Progenitor cell of endocrine pancreas (in vitro differentiated cells): ENCODE data around the gene TMTC4. TPM values are rescaled to one million over a fixed set of nuclear protein-coding genes. Genes with fewer than 3 reads are reported as not detected.
A peak's percentile ranks its signal among the peaks of the same experiment; 100 is the strongest.
"Not testable (repeated sequence)": the region's sequence is repeated elsewhere in the genome, so short reads cannot be mapped to it uniquely, and the experiment has no call there.

Source experiments
- DNase-seq: peaks from one replicate; pipeline ENCODE4 v3.0.0; 2021; ENCODE audit warnings: low spot score; ENCODE audit not compliant: unreplicated experiment
- H3K27ac Mint-ChIP-seq: 2 replicates; pipeline ENCODE4 v1.8.0; 2021; ENCODE audit warnings: mild to moderate bottlenecking, moderate library complexity, mixed read lengths
- H3K27me3 Mint-ChIP-seq: 2 replicates; pipeline ENCODE4 v1.8.0; 2021; ENCODE audit warnings: mixed read lengths
- H3K36me3 Mint-ChIP-seq: 2 replicates; pipeline ENCODE4 v1.8.0; 2022; ENCODE audit warnings: mixed read lengths; ENCODE audit not compliant: insufficient read depth
- H3K4me1 Mint-ChIP-seq: 2 replicates; pipeline ENCODE4 v1.8.0; 2021; ENCODE audit warnings: low read depth, mixed read lengths
- H3K4me3 Mint-ChIP-seq: 2 replicates; pipeline ENCODE4 v1.8.0; 2021; ENCODE audit warnings: low read depth, mild to moderate bottlenecking, moderate library complexity, mixed read lengths
- H3K9me3 Mint-ChIP-seq: 2 replicates; pipeline ENCODE4 v1.8.0; 2021; ENCODE audit warnings: low read depth, mixed read lengths
- total RNA-seq: library from RNA; stranded (reverse); gene quantifications from 2 replicates; pipeline ENCODE4 v1.2.1, GENCODE V29; 2021
- TF ChIP-seq, protein P1 (sequence below): fragments of 200-600 bp; sonication (generic); IDR thresholded peaks from one replicate; pipeline ENCODE4 v1.5.0; 2021; ENCODE audit warnings: antibody characterized with exemption, mild to moderate bottlenecking; ENCODE audit not compliant: unreplicated experiment

Gene TMTC4
- total RNA-seq, 1 donor from 2014 or later: 52.7 TPM

DNA sequence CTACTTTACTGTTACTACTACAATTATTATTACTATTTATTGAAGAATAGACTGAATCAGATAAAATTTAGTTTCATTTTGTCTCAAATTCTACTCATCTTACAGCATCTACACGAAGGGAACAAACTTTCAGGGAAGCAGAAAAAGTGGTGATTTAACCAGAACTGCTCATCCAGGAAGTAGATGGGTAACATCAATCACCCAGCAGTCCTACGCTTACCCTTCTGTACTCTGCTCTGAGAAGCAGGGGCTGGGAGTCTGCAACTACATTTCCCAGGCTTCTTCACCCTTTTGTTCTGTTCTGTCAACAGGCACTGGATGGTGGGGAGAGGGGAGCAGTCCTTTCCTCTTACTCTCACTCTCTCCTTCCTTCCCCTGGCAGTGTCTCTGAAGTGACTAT, 54.7 kb downstream of the TMTC4 start:
- no peak overlapping the region for H3K4me3 Mint-ChIP-seq
- peaks cover 60% of the 10 kb centered on the region for H3K36me3 Mint-ChIP-seq
- H3K4me1 Mint-ChIP-seq: no peaks in the 10 kb centered on the region
- TF ChIP-seq, protein P1, sequence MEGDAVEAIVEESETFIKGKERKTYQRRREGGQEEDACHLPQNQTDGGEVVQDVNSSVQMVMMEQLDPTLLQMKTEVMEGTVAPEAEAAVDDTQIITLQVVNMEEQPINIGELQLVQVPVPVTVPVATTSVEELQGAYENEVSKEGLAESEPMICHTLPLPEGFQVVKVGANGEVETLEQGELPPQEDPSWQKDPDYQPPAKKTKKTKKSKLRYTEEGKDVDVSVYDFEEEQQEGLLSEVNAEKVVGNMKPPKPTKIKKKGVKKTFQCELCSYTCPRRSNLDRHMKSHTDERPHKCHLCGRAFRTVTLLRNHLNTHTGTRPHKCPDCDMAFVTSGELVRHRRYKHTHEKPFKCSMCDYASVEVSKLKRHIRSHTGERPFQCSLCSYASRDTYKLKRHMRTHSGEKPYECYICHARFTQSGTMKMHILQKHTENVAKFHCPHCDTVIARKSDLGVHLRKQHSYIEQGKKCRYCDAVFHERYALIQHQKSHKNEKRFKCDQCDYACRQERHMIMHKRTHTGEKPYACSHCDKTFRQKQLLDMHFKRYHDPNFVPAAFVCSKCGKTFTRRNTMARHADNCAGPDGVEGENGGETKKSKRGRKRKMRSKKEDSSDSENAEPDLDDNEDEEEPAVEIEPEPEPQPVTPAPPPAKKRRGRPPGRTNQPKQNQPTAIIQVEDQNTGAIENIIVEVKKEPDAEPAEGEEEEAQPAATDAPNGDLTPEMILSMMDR: no peak
- no peak overlapping the region for H3K27ac Mint-ChIP-seq
- peaks cover 29% of the 10 kb centered on the region for H3K9me3 Mint-ChIP-seq
- no peak for DNase-seq
- H3K27me3 Mint-ChIP-seq: no peaks in the 10 kb centered on the region

DNA sequence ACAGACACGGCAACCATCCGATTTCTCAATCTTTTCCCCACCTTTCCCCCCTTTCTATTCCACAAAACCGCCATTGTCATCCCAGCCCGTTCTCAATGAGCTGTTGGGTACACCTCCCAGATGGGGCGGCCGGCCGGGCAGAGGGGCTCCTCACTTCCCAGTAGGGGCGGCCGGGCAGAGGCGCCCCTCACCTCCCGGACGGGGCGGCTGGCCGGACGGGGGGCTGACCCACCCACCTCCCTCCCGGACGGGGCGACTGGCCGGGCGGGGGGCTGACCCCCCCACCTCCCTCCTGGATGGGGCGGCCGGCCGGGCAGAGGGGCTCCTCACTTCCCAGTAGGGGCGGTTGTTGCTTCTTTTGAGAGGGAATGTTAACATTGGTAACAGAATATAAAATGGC, 55.7 kb downstream of the TMTC4 start:
- Mint-ChIP-seq H3K36me3 (peaks cover 53% of the 10 kb centered on the region), H3K9me3 (peaks cover 29% of the 10 kb centered on the region)
- not testable (repeated sequence) for DNase-seq, H3K4me1 Mint-ChIP-seq, H3K27me3 Mint-ChIP-seq, H3K27ac Mint-ChIP-seq, H3K4me3 Mint-ChIP-seq

DNA sequence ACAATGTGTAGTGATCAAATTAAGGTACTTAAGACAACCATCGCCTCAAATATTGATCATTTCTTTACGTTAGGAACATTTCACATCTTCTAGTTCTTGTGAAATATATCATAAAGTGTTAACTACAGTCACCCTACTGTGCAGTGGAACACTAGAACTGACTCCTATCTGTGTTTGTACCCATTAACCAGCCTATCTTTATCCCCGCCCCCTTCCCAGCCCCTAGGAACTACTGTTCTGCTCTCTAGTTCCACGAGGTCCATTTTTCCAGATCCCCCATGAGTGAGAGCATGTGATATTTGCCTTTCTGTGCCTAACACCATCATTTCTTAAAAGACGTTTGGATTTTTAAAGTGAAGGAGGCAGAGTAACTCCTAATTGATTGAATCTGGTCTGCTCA, 61.6 kb downstream of the TMTC4 start:
- H3K36me3 Mint-ChIP-seq: peaks cover 30% of the 10 kb centered on the region
- H3K27ac Mint-ChIP-seq: no peak overlapping the region
- DNase-seq: no peak
- no peak overlapping the region for H3K4me3 Mint-ChIP-seq
- H3K9me3 Mint-ChIP-seq: peaks cover 7% of the 10 kb centered on the region
- no peaks in the 10 kb centered on the region for H3K27me3 Mint-ChIP-seq
- TF ChIP-seq, protein P1: no peak
- peaks cover 5% of the 10 kb centered on the region for H3K4me1 Mint-ChIP-seq

DNA sequence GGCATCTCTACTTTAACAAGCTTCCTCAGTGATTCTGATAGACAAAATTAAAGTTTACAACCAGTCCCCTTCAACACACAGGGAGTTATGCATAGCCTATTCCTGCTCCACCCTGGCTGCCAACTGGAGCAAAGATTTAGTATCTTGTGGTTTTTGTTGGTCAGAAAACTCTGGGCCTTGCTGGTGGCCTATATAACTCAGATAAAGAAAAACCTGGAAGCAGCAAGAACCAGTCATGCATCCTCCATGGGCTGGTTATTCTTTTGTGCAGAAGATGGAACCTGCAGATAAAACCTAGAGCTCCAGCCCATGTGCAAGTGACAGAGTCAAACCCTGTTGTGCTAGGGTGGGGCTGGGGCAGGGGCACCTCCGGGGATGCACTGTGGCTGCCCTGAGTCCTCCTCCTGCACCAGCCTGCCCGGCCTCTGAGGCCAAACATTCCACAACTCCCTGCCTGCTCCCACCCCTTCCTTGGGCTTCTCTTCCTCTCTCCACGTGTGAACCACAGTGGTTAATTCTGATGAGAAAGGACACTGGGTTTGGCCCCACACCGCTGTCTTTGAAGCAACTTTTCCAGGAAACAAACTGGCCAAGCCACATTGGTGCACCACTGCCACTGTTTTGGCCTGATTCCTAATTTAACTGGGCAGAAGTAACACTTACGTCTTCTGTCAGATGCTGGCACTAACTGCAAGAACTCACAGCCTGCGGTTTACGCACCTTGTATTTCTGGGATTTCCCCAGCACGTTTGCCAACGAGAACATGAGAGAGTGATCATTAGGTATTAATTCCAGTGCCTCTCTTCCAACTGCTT, 62.7 kb downstream of the TMTC4 start:
- H3K4me3 Mint-ChIP-seq: no peak overlapping the region
- TF ChIP-seq, protein P1: no peak
- H3K4me1 Mint-ChIP-seq: peaks cover 5% of the 10 kb centered on the region
- no peak for DNase-seq
- no peak overlapping the region for H3K27ac Mint-ChIP-seq
- peaks cover 3% of the 10 kb centered on the region for H3K9me3 Mint-ChIP-seq
- peaks cover 24% of the 10 kb centered on the region for H3K36me3 Mint-ChIP-seq
- H3K27me3 Mint-ChIP-seq: no peaks in the 10 kb centered on the region

DNA sequence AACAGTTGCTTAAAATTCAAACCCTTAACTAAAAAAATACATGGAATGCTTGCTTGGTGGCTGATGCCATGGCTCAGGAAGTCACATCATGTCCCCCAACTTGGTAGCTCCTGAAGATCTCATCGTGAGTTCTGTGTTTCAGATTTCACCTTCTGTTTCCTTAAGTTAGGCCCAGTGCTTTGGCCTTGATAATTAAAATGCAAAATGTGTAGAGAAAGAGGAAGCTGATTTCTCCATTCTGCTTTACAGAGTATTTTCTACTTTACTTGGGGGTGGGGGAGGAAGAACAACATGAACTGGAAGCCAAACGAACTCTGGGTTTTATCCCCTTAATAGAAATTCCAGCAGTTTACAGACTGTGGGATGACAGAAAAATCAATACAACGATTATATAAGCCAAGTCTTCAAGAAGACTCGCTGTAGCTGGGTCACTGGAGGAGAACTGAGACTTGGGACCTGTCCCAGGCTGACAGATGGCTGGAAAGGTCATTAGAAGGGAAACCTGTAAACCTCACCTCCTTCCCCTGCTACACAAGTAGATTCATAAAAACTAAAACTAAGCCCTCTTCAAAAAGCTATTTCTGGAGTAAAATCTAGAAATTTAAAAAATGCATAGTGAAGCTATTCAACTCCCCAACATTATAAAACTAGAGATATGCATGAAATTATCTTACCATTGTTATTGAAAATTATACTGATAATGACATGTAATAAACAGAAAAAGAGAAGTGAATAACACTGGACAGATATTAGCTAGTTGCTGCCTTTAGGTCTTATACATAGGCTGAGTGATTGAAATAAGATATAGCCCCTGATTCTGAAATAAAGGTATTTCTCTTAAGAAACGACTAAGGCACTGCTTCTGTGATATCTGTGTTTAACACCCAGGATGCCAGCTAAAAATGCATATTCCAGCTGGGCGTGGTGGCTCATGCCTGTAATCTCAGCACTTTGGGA, 63.9 kb downstream of the TMTC4 start:
- no peak for DNase-seq
- Mint-ChIP-seq H3K27me3 (no peaks in the 10 kb centered on the region), H3K36me3 (peaks cover 23% of the 10 kb centered on the region), H3K4me3 (no peak overlapping the region), H3K27ac (peak overlapping the region; percentile 67), H3K4me1 (peaks cover 5% of the 10 kb centered on the region), H3K9me3 (no peaks in the 10 kb centered on the region)
- TF ChIP-seq, protein P1: no peak
